Liver (tissue), 3 donors: Measurements from ENCODE around the gene APOL3.
"Not testable (repeated sequence)": the region's sequence is repeated elsewhere in the genome, so short reads cannot be mapped to it uniquely, and the experiment has no call there.

Experiments
- RAD21 ChIP-seq, 2 donors: IDR thresholded peaks; 2 replicates each; pipeline ENCODE4 v1.6.1; 2016; ENCODE audit warnings: antibody characterized with exemption in 2 of 2, mild to moderate bottlenecking in 2 of 2
- REST ChIP-seq: IDR thresholded peaks from 2 replicates; pipeline ENCODE4 v1.6.1; 2016; ENCODE audit warnings: antibody characterized with exemption, mild to moderate bottlenecking
- SP1 ChIP-seq: IDR thresholded peaks from 2 replicates; pipeline ENCODE4 v1.6.1; 2018; ENCODE audit warnings: antibody characterized with exemption, mild to moderate bottlenecking
- TAF1 ChIP-seq: conservative IDR thresholded peaks from 2 replicates; pipeline ENCODE4 v1.6.1; 2016; ENCODE audit warnings: antibody characterized with exemption, mild to moderate bottlenecking
- YY1 ChIP-seq: IDR thresholded peaks from 2 replicates; pipeline ENCODE4 v1.6.1; 2016; ENCODE audit warnings: antibody characterized with exemption, mild to moderate bottlenecking
- TF ChIP-seq, protein P1 (sequence below): fragments of 150-350 bp; IDR thresholded peaks from 2 replicates; pipeline ENCODE4 v1.5.1; 2017; ENCODE audit warnings: improper control_type of control experiment, low read depth, low read length; ENCODE audit not compliant: missing input control
- donor health status: healthy.
- donor health status: healthy.

- TF ChIP-seq, protein P1, sequence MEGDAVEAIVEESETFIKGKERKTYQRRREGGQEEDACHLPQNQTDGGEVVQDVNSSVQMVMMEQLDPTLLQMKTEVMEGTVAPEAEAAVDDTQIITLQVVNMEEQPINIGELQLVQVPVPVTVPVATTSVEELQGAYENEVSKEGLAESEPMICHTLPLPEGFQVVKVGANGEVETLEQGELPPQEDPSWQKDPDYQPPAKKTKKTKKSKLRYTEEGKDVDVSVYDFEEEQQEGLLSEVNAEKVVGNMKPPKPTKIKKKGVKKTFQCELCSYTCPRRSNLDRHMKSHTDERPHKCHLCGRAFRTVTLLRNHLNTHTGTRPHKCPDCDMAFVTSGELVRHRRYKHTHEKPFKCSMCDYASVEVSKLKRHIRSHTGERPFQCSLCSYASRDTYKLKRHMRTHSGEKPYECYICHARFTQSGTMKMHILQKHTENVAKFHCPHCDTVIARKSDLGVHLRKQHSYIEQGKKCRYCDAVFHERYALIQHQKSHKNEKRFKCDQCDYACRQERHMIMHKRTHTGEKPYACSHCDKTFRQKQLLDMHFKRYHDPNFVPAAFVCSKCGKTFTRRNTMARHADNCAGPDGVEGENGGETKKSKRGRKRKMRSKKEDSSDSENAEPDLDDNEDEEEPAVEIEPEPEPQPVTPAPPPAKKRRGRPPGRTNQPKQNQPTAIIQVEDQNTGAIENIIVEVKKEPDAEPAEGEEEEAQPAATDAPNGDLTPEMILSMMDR = not testable (repeated sequence)
- TF ChIP-seq REST; RAD21 (IDR thresholded peaks at IDR 0.05); TAF1; SP1; YY1: not testable (repeated sequence)
Observed at GRCh38 chr22:36203441-36203840, 42.9 kb upstream of the APOL3 start.
